Muscle of leg (tissue), 11 donors: ENCODE data around the gene SYNPR. TPM values are rescaled to one million over a fixed set of nuclear protein-coding genes. Genes with fewer than 3 reads are reported as not detected.

Experiments used
- DNase-seq: peaks from one replicate; pipeline ENCODE4 v3.0.0; 2013
- H3K27ac ChIP-seq: one replicate; pipeline ENCODE4 v1.5.1; 2013; ENCODE audit warnings: mild to moderate bottlenecking, low read length, control low read depth
- H3K27me3 ChIP-seq: one replicate; pipeline ENCODE4 v1.6.1; 2013; ENCODE audit warnings: low read length; ENCODE audit not compliant: control insufficient read depth, insufficient read depth
- H3K36me3 ChIP-seq: one replicate; pipeline ENCODE4 v1.6.1; 2013; ENCODE audit warnings: low read length; ENCODE audit not compliant: control insufficient read depth, insufficient read depth
- H3K4me1 ChIP-seq: one replicate; pipeline ENCODE4 v1.6.1; 2013; ENCODE audit warnings: low read length; ENCODE audit not compliant: control insufficient read depth, insufficient read depth
- H3K4me3 ChIP-seq: one replicate; pipeline ENCODE4 v1.5.1; 2013; ENCODE audit warnings: low read length, control low read depth
- H3K9me3 ChIP-seq: replicated peaks from 2 replicates; pipeline ENCODE4 v1.6.1; 2013; ENCODE audit warnings: low read depth, low read length; ENCODE audit not compliant: control insufficient read depth
- WGBS: methylation state at CpG from one replicate; pipeline ENCODE4 v1.1.5; 2013; ENCODE audit warnings: missing lambda C conversion rate; ENCODE audit not compliant: insufficient coverage; 5-methylcytosine and 5-hydroxymethylcytosine counted together
- polyA plus RNA-seq, 8 donors: library from polyadenylated mRNA; unstranded; fragments of 120-200 nt; gene quantifications; one replicate each; pipeline versions ENCODE4 v1.2.1 to v1.2.3, GENCODE V29; 2013; ENCODE audit warnings: inconsistent platforms in 1 of 8, low replicate concordance in 1 of 8; ENCODE audit not compliant: insufficient read length in 8 of 8, insufficient read depth in 1 of 8
- total RNA-seq: library from RNA; stranded (reverse); fragments of 120-200 nt; gene quantifications from one replicate; pipeline ENCODE4 v1.2.4, GENCODE V29; 2013

The SYNPR gene
- total and polyA plus RNA-seq, 9 donors = 0.04 TPM; not detected in 8

DNA sequence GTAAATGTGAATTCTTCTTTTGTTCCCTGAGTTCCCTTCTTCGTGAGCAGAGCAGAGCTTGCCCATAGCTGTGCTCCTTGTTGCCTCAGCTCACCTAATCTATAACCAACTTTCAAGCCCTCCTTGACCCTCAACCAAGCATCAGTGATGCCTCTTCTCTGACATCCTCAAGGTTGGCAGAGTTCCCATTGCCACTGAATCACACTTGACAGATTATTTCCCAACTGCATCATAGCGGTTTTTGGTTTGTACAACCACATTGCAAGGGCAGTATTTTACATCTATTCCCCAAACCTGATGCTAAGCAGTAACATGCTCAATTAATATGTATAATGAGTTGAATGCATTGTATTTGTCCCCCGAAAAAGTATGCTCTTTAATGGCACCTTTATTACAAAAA is 241.3 kb downstream of the SYNPR start:
- Histone ChIP-seq H3K4me3 (no peak overlapping the region), H3K36me3 (no peaks in the 10 kb centered on the region), H3K27me3 (no peaks in the 10 kb centered on the region), H3K4me1 (no peaks in the 10 kb centered on the region), H3K27ac (no peak overlapping the region), H3K9me3 (no peaks in the 10 kb centered on the region)
- WGBS = 57% methylated on average over 1 of the region's 3 CpGs
- no peak for DNase-seq

- Histone ChIP-seq H3K27ac (no peak overlapping the region), H3K4me1 (no peaks in the 10 kb centered on the region), H3K4me3 (no peak overlapping the region), H3K27me3 (no peaks in the 10 kb centered on the region), H3K36me3 (no peaks in the 10 kb centered on the region), H3K9me3 (no peaks in the 10 kb centered on the region)
- no peak for DNase-seq
- WGBS = 80% methylated on average over 1 of the region's 1 CpG
These were observed 243.5 kb downstream of the SYNPR start for GRCh38 chr3:63521657-63522056.

DNA sequence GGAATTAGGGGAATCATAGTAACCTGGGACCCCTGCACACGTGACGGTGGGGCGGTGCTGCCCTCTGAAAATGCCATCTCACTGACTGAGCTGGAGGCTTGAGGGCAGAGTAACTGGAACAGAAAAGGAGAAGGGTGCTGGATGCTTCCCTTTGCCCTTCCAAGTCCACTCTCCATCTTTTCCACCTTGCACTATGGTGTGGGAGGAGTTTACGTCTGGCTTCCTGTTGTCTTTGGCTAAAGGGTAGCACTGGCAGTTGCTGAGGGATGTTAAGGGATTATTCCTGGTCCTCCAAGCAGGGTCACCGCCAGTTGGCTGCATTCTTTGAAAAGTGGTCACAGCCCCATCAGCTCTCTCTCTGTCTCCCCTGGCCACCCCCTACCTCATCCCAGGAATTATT is 245.0 kb downstream of the SYNPR start:
- no peak for DNase-seq
- no peaks in the 10 kb centered on the region for H3K36me3 ChIP-seq
- 0% methylated on average over 1 of the region's 5 CpGs for WGBS

GRCh38 chr3:63528325-63529000 is 250.4 kb downstream of the SYNPR start:
- no peak for DNase-seq
- WGBS = no CpG with 5 or more reads among the region's 4 CpGs
- no peaks in the 10 kb centered on the region for H3K36me3 ChIP-seq
- H3K27me3 ChIP-seq = no peaks in the 10 kb centered on the region
- no peak overlapping the region for H3K4me3 ChIP-seq
- no peak overlapping the region for H3K27ac ChIP-seq
- H3K4me1 ChIP-seq = no peaks in the 10 kb centered on the region
- no peaks in the 10 kb centered on the region for H3K9me3 ChIP-seq

More for the DNA sequence above, 245.0 kb downstream of the SYNPR start:
- no peaks in the 10 kb centered on the region for H3K9me3 ChIP-seq
- H3K4me1 ChIP-seq = no peaks in the 10 kb centered on the region
- H3K4me3 ChIP-seq = no peak overlapping the region
- no peak overlapping the region for H3K27ac ChIP-seq
- H3K27me3 ChIP-seq = no peaks in the 10 kb centered on the region

GRCh38 chr3:63532521-63532920 is 254.4 kb downstream of the SYNPR start:
- Histone ChIP-seq H3K4me1 (no peaks in the 10 kb centered on the region), H3K27ac (no peak overlapping the region), H3K4me3 (no peak overlapping the region), H3K36me3 (no peaks in the 10 kb centered on the region), H3K27me3 (no peaks in the 10 kb centered on the region), H3K9me3 (no peaks in the 10 kb centered on the region)
- 54% methylated on average over 4 of the region's 5 CpGs for WGBS
- DNase-seq = no peak

DNA sequence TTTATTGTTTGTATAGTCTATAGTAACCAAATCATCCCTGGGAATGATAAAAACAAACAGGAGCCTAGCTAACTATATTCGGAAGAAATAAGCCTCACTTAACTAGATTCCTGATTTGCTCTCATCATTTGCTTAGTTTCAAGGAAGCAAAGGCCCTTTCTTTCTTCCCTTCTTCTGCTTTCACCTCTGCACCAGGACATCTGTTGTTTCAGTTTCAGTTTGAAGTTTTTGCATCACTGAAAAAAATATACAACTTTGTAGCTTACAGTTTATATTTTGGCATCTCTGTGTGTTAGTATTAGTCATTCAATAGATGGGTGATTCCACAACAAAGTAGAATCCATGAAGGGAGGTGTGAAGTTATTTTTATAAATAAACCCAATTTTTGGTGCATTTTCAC is 260.8 kb downstream of the SYNPR start:
- no peaks in the 10 kb centered on the region for H3K4me1 ChIP-seq
- no peaks in the 10 kb centered on the region for H3K27me3 ChIP-seq
- no peaks in the 10 kb centered on the region for H3K9me3 ChIP-seq
- WGBS = no CpG with 5 or more reads among the region's 1 CpG
- no peak overlapping the region for H3K27ac ChIP-seq
- no peaks in the 10 kb centered on the region for H3K36me3 ChIP-seq
- DNase-seq = no peak
- no peak overlapping the region for H3K4me3 ChIP-seq

GRCh38 chr3:63555767-63556166 is 277.7 kb downstream of the SYNPR start:
- WGBS = 86% methylated on average over 1 of the region's 1 CpG
- H3K9me3 ChIP-seq = no peaks in the 10 kb centered on the region

GRCh38 chr3:63556401-63556800 is 278.3 kb downstream of the SYNPR start:
- no peaks in the 10 kb centered on the region for H3K27me3 ChIP-seq
- no peaks in the 10 kb centered on the region for H3K9me3 ChIP-seq
- WGBS = 78% methylated on average over 5 of the region's 9 CpGs
- H3K4me1 ChIP-seq = no peaks in the 10 kb centered on the region
- H3K27ac ChIP-seq = no peak overlapping the region
- no peak for DNase-seq
- no peak overlapping the region for H3K4me3 ChIP-seq
- H3K36me3 ChIP-seq = no peaks in the 10 kb centered on the region

More at GRCh38 chr3:63555767-63556166, 277.7 kb downstream of the SYNPR start:
- Histone ChIP-seq H3K4me1 (no peaks in the 10 kb centered on the region), H3K27ac (no peak overlapping the region), H3K36me3 (no peaks in the 10 kb centered on the region), H3K4me3 (no peak overlapping the region), H3K27me3 (no peaks in the 10 kb centered on the region)
- no peak for DNase-seq

DNA sequence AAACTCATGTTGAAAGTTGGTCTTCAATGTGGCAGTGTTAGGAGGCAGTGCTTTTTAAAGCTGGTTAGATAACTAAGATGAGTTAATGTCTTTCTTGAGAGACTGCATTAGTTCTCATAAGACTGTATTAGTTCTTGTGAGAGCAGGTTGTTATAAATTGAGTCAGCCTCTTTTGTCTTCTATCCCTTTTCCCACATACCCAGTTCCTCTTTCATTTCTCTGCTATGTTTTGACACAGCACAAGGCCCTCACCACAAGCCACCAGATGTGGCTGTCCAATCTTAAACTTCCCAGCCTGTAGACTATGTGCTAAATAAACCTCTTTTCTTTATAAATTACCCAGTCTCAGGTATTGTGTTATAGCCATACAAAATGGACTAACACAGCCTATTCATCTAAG is 279.8 kb downstream of the SYNPR start:
- no peaks in the 10 kb centered on the region for H3K36me3 ChIP-seq
- H3K27ac ChIP-seq = no peak overlapping the region
- no peak for DNase-seq
- no peaks in the 10 kb centered on the region for H3K4me1 ChIP-seq
- H3K4me3 ChIP-seq = no peak overlapping the region
- no peaks in the 10 kb centered on the region for H3K27me3 ChIP-seq
- no peaks in the 10 kb centered on the region for H3K9me3 ChIP-seq

GRCh38 chr3:63559884-63560283 is 281.8 kb downstream of the SYNPR start:
- Histone ChIP-seq H3K4me3 (no peak overlapping the region), H3K27ac (no peak overlapping the region), H3K4me1 (no peaks in the 10 kb centered on the region), H3K36me3 (no peaks in the 10 kb centered on the region), H3K27me3 (no peaks in the 10 kb centered on the region), H3K9me3 (no peaks in the 10 kb centered on the region)
- DNase-seq = no peak
- WGBS = no CpG with 5 or more reads among the region's 2 CpGs

DNA sequence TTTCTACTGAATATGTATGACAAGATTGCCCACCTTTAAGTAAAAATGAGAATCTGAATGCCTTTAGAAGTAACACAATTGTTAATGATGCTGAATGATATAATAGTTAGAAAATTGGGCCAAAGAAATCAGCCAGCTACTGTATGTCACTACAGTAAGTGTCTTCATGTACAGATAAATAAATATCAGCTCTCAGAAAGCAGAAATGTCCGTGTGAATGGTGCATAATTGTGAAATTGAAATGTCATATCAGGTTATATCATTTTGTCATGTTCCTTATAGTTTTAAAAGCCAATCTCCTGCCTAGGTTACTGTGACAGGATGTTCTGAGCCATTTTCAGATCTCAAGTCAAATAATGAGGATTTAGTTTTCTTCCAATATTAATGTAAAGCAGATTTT is 283.8 kb downstream of the SYNPR start:
- Histone ChIP-seq H3K4me1 (no peaks in the 10 kb centered on the region), H3K27me3 (no peaks in the 10 kb centered on the region), H3K27ac (no peak overlapping the region), H3K4me3 (no peak overlapping the region), H3K9me3 (no peaks in the 10 kb centered on the region), H3K36me3 (no peaks in the 10 kb centered on the region)
- WGBS = no CpG with 5 or more reads among the region's 1 CpG
- no peak for DNase-seq
